HEK293T (cell line): Measurements from ENCODE around the gene NKX2-3.

Source experiments
- ARNT ChIP-seq: fragments of 450-650 bp; IDR thresholded peaks from 2 replicates; pipeline ENCODE4 v1.6.1; 2017; ENCODE audit warnings: mild to moderate bottlenecking
- ELF4 ChIP-seq: fragments of 450-650 bp; IDR thresholded peaks from 2 replicates; pipeline ENCODE4 v1.6.1; 2017; ENCODE audit warnings: antibody characterized with exemption
- FOXK2 ChIP-seq: fragments of 450-650 bp; IDR thresholded peaks from 2 replicates; pipeline ENCODE4 v1.6.1; 2016; ENCODE audit warnings: mild to moderate bottlenecking
- FOXM1 ChIP-seq: fragments of 450-650 bp; IDR thresholded peaks from 2 replicates; pipeline ENCODE4 v1.6.1; 2017; ENCODE audit warnings: mild to moderate bottlenecking, borderline replicate concordance
- HDGF ChIP-seq: fragments of 450-650 bp; IDR thresholded peaks from 2 replicates; pipeline ENCODE4 v1.6.1; 2017; ENCODE audit warnings: antibody characterized with exemption, borderline replicate concordance
- LEF1 ChIP-seq: fragments of 450-650 bp; IDR thresholded peaks from 2 replicates; pipeline ENCODE4 v1.6.1; 2017; ENCODE audit warnings: mild to moderate bottlenecking, borderline replicate concordance
- PKNOX1 ChIP-seq: fragments of 450-650 bp; IDR thresholded peaks from 2 replicates; pipeline ENCODE4 v1.6.1; 2016
- SP1 ChIP-seq: fragments of 450-650 bp; IDR thresholded peaks from 2 replicates; pipeline ENCODE4 v1.6.1; 2017
- SUZ12 ChIP-seq: fragments of 450-650 bp; IDR thresholded peaks from 2 replicates; pipeline ENCODE4 v1.6.1; 2016; ENCODE audit warnings: mild to moderate bottlenecking
- ZNF384 ChIP-seq: fragments of 450-650 bp; IDR thresholded peaks from 2 replicates; pipeline ENCODE4 v1.6.1; 2016

GRCh38 chr10:99523251-99523773 lies 9.4 kb upstream of the NKX2-3 start:
- TF ChIP-seq SP1 (no peak), FOXK2 (no peak), SUZ12 (no peak), ELF4 (no peak), ARNT (no peak), LEF1 (no peak), ZNF384 (no peak), HDGF (no peak), FOXM1 (no peak), PKNOX1 (no peak; the same call in 1 of the 2 replicates)
